ENCODE measurements around the gene C1orf226. TPM values are rescaled to one million over a fixed set of nuclear protein-coding genes. Genes with fewer than 3 reads are reported as not detected.

The C1orf226 gene
- total and polyA plus RNA-seq, 9 of the 15 experiments (the other 6 are each of a cell fraction or from before 2014, with no cell fraction given) = 0.10 to 1.4 (median 0.47) TPM

- CTCF ChIA-PET (ENCODE audit: low intra/inter-chr PET ratio) = no interaction called here
- Histone ChIP-seq H3K27me3 (ENCODE audit: control insufficient read depth in 2 of 2, insufficient read depth in 2 of 2, low read length in 2 of 2) (no peaks in the 10 kb centered on the region), H3K9me1 (ENCODE audit: control insufficient read depth, insufficient read depth, low read length) (no peaks in the 10 kb centered on the region), H3K36me3 (ENCODE audit: control insufficient read depth, insufficient read depth, low read length) (no peaks in the 10 kb centered on the region), H4K20me1 (replicated peaks; ENCODE audit: control insufficient read depth, insufficient read depth, low read length) (no peaks in the 10 kb centered on the region), H3K79me2 (ENCODE audit: control insufficient read depth, insufficient read depth, low read length) (no peaks in the 10 kb centered on the region), H3K9ac (ENCODE audit: insufficient read depth in 1 of 2, low read depth in 2 of 2, low read length in 2 of 2) (no peak overlapping the region), H2AFZ (ENCODE audit: low read depth, low read length) (no peak overlapping the region), H3K9me3 (replicated peaks; ENCODE audit: control insufficient read depth, insufficient read depth, low read depth, low read length) (no peaks in the 10 kb centered on the region), H3K4me3 (no peak overlapping the region), H3K4me2 (ENCODE audit: insufficient read depth, low read length) (no peak overlapping the region), H3K4me1 (replicated peaks in 1 of 2; ENCODE audit: control insufficient read depth in 2 of 2, insufficient read depth in 2 of 2, low read length in 2 of 2) (peaks cover 24 to 37% of the 10 kb centered on the region in 2 experiments), H3K27ac (ENCODE audit: extremely low read depth, low read depth, low read length) (no peak overlapping the region)
- POLR2A ChIA-PET = interaction anchor here (0.7 kb wide), 1 partner anchor 194 kb away, joined by 3 read pairs; no protein-coding TSS in a partner anchor
- no peak for TF ChIP-seq SNIP1 (IDR thresholded peaks at IDR 0.05; ENCODE audit: low read depth)
- TF ChIP-seq PML (IDR thresholded peaks at IDR 0.05; ENCODE audit: low read length) = no peak
- TF ChIP-seq ZBTB1 (CRISPR knock-in tag; IDR thresholded peaks at IDR 0.05; ENCODE audit: borderline replicate concordance, low read depth) = no peak
- TF ChIP-seq BACH1 (tag; IDR thresholded peaks at IDR 0.05) = no peak
- no peak for TF ChIP-seq TARDBP (IDR thresholded peaks at IDR 0.05)
- no peak for TF ChIP-seq HMG20A (CRISPR knock-in tag; conservative IDR thresholded peaks at IDR 0.05)
- no peak for TF ChIP-seq MCM7 (IDR thresholded peaks at IDR 0.05)
- TF ChIP-seq ELF1 (tag; IDR thresholded peaks at IDR 0.05) = no peak
- no peak for TF ChIP-seq HOMEZ (CRISPR knock-in tag; IDR thresholded peaks at IDR 0.05)
- no peak for TF ChIP-seq HNRNPLL (IDR thresholded peaks at IDR 0.05; ENCODE audit: low read depth, low read length, poor library complexity, severe bottlenecking)
- TF ChIP-seq JUN (IDR thresholded peaks at IDR 0.05; ENCODE audit: borderline replicate concordance, low read depth, low read length) = no peak
- TF ChIP-seq JUN (CRISPR knock-in tag; IDR thresholded peaks at IDR 0.05; ENCODE audit: borderline replicate concordance) = no peak
- no peak for TF ChIP-seq TAL1 (IDR thresholded peaks at IDR 0.05)
- FAIRE-seq (no peak), DNase-seq (ENCODE audit: extremely low read depth in 1 of 4, low spot score in 3 of 4) (no peak), ATAC-seq (no peak)
- intact Hi-C loops (cut with micrococcal nuclease) = no loop called here
- no TSS peak for BruUV-seq (replicated peaks)
- in situ Hi-C loops (cut with MboI) = no loop called here
- 46% methylated on average over 4 of the region's 4 CpGs for WGBS (ENCODE audit: insufficient coverage, low coverage, missing lambda C conversion rate)
Observed at GRCh38 chr1:162368451-162368850, 13.1 kb upstream of the C1orf226 start.
